Muscle of arm (tissue), 14 donors: ENCODE measurements around the gene TAS2R9. TPM values are rescaled to one million over a fixed set of nuclear protein-coding genes. Genes with fewer than 3 reads are reported as not detected.
"Not testable (repeated sequence)": the region's sequence is repeated elsewhere in the genome, so short reads cannot be mapped to it uniquely, and the experiment has no call there.

Experiments
- DNase-seq: peaks from one replicate; pipeline ENCODE4 v3.0.0-alpha.2; 2013
- long read RNA-seq, 11 donors: transcript quantifications; one replicate each; lab custom pipeline, GENCODE V29; 2026
- polyA plus RNA-seq, 12 donors: library from polyadenylated mRNA; unstranded; fragments of 120-200 nt; gene quantifications; one replicate each; pipeline ENCODE4 v1.2.1, GENCODE V29; 2013; ENCODE audit not compliant: insufficient read length in 12 of 12

Gene TAS2R9, protein sequence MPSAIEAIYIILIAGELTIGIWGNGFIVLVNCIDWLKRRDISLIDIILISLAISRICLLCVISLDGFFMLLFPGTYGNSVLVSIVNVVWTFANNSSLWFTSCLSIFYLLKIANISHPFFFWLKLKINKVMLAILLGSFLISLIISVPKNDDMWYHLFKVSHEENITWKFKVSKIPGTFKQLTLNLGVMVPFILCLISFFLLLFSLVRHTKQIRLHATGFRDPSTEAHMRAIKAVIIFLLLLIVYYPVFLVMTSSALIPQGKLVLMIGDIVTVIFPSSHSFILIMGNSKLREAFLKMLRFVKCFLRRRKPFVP
- polyA plus RNA-seq: not detected
- long read RNA-seq, donor 1: 0 reads
- long read RNA-seq, donor 2: 0 reads
- long read RNA-seq, donor 3: 0 reads
- long read RNA-seq, donor 4: 0 reads
- long read RNA-seq, donor 5: 0 reads
- long read RNA-seq, donor 6: 0 reads
- long read RNA-seq, donor 7: 0 reads
- long read RNA-seq, donor 8: 0 reads
- long read RNA-seq, donor 9: 0 reads
- long read RNA-seq, donor 10: 0 reads
- long read RNA-seq, donor 11: 0 reads

DNA sequence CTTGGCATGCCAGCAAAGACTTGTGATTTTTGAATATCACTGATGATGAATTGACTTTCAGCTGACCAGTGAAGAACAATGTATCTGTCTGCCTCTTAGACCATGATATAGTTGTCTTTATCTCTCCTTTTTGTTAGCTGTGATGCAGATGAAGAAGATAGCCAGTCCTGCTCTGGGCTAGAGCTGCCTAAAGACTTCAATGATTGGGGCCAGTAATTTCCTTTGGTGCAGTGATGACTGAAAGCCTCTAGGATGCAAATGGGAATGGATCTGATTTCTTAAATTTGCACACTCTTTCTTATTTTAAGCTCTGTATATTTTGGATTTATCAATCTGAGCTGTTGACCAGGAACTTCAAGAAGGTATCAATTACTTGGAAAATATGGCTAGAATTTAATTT, at the start of gene TAS2R9:
TAS2R9 (minus strand) TSS at position 101 of the 400 bp plus-strand sequence; CDS start at position 8, 93 bp downstream.
- DNase-seq: no peak

DNA sequence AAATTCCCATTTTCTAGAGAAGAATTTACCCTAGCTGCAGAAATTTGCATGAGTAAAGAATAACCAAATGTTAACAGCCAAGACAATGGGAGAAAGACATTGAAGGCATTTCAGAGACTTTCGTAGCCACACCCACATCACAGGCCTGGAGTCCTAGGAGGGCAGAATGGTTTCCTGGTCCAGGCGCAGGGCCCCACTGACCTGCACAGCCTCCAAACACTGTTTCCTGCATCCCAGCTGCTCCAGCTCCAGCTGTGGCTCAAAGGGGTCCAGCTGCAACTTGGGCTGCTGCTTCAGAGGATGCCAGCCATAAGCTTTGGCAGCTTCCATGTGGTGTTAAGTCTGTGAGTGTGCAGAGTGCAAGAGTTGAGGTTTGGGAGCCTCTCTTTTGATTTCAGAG, 45.8 kb upstream of the TAS2R9 start:
- DNase-seq: no peak

GRCh38 chr12:10853776-10854175, 43.8 kb upstream of the TAS2R9 start:
- DNase-seq: no peak

DNA sequence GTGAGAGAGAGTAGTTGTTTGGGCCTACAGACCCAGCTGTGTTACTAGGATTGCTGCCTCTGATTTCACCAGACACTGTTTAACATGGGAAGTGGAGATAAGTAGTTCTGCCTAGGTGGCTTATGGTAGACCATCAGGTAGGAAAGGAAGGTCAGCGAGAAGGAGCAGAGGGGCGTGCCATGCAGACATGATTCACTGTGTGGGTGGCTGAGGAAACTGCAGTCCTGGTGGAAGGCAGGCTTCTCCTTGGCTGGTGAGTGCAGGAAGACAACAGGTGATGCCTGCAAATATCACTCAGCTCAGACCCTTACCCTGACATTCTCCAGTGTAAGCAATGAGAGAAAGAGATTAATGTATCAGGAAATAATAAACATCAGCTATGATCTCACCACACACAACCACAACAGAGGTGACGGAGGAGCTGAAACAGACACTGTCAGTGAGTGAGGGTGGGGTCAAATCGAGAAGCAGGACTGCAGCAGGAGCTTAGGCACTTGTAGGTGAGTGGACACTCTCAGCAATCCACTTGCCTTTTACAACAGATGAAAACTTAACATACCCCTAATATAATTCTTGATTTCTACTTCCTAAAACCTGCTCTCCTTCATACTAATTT, 41.4 kb upstream of the TAS2R9 start:
- DNase-seq: no peak

DNA sequence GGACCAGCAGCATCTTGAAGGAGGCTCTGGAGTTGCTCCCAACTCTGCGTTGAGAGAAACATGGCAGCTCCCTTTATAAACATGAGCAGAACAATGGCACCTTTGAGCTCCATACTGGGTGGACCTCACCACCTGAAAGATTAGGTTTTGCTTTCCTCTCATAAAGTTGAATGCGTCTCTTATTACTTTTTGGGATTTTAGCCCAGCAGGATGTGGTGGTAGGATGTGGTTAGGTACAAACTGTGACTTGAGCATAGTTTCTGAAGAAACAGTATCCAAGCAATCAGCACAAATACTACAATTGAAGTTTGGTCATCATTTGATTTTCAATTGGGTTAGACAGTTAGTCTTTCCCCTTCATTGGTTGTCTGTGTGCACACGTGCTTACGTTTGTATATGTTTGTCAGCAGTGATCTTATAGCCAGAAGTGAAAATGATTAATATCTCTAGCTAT, 39.5 kb upstream of the TAS2R9 start, which contains the start of gene PRR4:
PRR4 (minus strand) TSS at position 51 of the 454 bp plus-strand sequence; CDS start at position 13, 38 bp downstream.
- no peak for DNase-seq

GRCh38 chr12:10847744-10848143, 37.8 kb upstream of the TAS2R9 start:
- no peak for DNase-seq

- no peak for DNase-seq
These were observed 32.9 kb upstream of the TAS2R9 start for GRCh38 chr12:10842862-10843261.

DNA sequence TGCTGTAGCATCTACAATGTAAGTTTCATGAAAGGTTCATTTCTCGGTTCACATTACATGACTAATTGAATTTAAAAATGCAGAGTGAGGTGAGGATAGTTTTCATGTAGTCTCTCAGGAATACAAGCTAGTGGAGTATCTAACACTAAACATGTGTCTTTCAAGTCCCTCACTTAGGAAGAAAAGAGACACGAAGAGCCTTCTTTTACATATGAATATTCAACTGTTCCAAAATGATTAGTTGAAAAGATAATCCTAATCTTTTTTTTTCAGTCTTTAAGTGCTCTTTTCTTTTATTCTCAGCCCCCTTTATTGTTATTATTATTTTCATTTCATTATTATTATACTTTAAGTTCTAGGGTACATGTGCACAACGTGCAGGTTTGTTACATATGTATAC, 28.5 kb upstream of the TAS2R9 start:
- DNase-seq: no peak

DNA sequence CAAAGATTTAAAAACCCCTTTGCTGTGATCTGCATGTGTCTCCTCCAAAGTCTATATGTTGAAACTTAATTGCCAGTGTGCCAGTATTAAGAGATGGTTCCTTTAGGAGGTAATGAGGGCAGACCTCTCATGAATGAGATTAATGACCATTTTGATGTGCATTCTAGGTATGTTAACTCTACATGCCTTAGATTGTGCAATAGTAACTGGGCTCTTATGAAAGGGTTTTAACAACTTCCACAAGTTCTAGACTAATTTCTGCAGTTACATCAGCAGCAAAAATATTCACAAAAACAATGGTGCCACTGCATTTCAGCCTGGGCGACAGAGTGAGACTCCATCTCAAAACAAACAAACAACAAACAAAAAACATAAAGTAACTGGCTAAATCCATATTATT, 20.0 kb upstream of the TAS2R9 start:
- no peak for DNase-seq

- no peak for DNase-seq
These were observed 16.3 kb upstream of the TAS2R9 start, which contains the start of gene TAS2R10 for GRCh38 chr12:10826258-10826657. TSS of gene TAS2R10 (minus strand) at chr12:10826358. CDS start at chr12:10826269, 89 bp downstream.

- no peak for DNase-seq
These were observed 15.0 kb upstream of the TAS2R9 start for GRCh38 chr12:10824957-10825356.

DNA sequence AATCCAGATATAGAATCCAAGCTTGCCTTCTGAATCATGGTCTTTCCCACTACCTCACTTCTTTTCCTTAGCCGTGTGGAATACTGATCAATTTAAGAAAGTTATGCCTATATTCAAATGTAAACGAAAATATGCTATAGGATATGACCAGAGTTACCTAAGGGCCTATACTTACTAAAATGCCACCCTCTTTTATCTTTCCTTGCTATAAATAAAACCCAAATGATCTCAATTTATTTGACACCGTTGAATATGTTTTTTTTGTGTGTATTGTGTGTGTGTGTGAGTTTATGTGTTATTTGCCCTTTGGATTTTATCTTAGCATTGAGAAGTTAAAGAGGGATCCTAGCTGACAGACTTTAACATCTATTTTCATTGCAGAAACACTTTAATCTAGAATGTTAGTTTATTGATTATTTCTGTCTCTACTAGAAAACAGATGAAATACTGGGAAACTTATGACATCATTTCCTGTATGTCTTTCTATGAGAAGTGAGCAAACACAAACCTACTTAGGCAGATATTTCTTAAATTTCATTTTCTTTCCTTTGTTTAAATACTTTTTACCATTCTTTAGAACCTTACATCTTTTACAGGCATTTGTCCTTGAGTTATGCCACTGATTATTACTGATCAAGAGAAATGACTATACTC, 2.0 kb upstream of the TAS2R9 start:
- DNase-seq: no peak

DNA sequence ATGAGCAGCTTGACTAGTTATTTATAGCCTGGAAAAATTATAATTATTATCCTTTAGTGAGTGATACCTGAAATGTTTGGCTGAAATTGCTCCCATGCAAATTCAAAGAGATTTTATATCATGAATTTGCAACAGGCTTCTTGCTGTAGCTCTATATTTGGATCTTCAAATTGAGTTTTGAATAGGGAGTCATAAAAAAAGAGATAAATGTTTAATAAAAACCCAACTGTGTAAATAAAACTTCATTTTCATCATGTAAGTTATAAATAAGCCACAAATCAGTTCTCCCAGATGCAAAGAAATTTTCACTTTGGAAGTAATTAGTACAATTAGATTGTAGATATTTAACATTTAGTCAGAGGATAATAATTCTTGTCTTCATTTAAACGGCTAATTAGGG, 2.8 kb downstream of the TAS2R9 start, which contains the start of gene TAS2R8:
TAS2R8 (minus strand) TSS at position 101 of the 400 bp plus-strand sequence. CDS start 306 bp downstream, outside the sequence.
- DNase-seq: no peak

DNA sequence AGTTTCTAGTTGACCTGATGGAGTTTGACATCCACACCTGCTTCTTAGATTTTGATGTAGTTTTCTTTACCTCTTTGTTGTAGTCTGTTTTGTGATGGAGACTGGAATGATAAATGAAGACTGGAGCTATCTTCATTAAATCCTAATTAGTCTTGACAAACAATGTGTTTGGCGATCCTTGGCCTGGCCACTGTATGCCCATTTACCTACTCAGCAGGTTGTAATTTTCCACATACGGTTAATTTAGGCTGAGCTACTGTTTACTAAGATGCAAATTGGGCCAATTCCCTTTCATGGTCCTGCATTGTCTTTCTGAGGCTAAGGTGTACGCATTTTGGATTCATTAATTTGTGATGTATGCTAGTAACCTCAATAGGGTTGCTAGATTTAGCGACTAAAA, 7.4 kb downstream of the TAS2R9 start, which contains the start of gene TAS2R7:
TAS2R7 (minus strand) TSS at position 41 of the 400 bp plus-strand sequence. CDS start 57 bp downstream, outside the sequence.
- no peak for DNase-seq

GRCh38 chr12:10801741-10802140, 8.2 kb downstream of the TAS2R9 start:
- DNase-seq: no peak

DNA sequence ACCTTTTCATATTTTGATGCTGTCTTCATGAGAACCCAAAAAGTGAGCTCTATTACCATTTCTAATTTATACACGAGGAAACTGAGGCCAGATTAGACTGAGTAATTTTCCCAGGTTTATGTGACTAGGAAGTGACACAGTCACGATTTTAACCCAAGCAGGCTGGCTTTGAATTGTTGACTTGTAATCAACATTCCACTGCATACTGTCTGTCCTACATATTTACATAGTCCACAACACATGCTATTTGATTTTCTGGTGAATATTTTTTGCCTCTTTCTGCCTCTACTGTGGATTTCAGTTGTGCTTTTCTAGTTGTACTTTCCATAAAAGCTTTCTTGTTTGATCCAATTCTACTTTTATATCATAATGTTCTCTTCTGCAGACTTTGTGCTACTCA, 15.7 kb downstream of the TAS2R9 start:
- no peak for DNase-seq

- DNase-seq: not testable (repeated sequence)
These were observed 18.2 kb downstream of the TAS2R9 start for GRCh38 chr12:10791769-10792168.

GRCh38 chr12:10783252-10783651, 26.7 kb downstream of the TAS2R9 start:
- no peak for DNase-seq

DNA sequence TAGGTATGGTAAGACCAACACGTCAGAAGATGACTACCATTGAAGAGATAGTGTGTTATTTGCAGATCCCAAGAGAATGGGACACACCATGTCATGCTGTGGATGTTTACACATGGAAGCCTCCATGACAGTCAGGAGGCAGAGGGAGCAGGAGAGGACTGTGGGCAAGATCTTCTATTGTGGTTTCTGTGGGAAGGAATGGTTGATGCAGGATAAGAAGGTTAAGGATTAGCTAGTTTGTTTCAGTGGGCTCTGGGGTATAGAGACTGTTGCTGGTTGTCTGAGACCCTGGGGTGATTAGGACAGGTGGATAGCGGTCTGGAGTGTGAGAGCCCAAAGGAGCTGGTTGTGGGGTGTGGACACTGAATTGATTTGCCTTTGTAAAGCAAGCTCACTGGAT, 30.9 kb downstream of the TAS2R9 start:
- DNase-seq: no peak

DNA sequence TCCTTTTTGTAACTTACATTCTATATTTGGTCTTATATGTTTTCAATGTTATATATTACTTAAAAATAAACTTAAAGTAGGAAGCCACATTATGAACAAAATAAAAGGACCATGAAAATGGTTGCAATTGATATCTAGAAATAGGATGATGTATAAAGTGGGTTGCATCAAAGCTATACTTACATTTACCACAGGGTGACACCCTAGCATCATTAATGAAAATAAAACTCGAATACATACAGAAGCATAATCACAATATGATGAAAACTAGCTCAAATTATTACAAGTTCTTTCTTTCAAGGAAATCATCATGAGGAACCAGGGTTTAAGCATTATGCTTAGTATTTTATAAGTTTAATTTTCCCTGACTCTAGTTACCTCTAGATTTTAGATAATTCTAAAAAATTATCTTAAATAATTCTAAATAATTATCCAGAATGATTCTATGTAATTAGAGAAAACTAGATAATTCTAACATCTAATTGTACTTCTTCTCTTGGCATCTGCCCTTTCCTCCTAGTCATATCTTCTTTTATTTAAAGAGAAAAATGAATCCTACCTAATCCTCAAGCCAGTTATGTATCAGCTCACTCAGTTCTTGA, 38.7 kb downstream of the TAS2R9 start:
- peak; percentile 43 for DNase-seq

DNA sequence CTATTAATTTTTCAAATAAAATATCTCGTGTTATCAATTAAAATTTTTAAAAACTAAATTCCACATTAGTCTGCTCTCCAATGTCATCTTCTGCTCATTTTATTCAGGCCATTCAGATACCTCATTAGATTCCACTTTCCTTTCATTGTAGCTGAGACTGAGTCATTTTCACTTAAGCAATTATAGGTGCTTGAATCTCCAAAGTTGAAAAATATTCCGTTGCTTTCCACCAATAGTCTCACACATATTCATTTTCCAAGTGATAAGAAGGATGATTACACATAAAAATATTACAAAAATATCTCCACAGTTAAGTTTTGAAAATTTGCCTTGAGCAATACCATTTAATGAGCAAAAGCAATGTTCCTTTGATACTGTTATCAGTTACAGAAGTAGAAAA, 50.3 kb downstream of the TAS2R9 start:
- DNase-seq: no peak
